Measurements from ENCODE around the gene CAMK1D.

Gene CAMK1D

DNA sequence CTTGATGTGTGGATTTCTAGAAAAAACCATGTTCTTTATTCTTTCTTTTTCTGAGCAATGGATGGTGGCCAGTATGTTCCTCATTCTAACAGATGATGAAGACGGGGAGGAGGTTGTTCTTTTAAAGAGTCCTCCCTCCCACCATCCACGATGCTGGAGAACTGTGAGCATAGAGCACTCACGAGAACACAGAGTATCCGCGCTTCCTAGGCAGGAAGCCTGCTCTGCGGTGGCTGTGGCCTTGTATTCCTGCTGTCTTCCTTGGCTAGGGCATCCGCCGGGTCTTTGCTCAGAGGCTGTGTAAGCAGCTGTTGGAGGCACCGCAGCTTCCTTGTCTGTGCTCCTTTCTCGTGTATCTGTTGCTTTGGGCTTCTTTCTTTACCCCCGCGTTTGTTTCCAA is 437.9 kb downstream of the CAMK1D start:
- CTCF ChIA-PET: no interaction called here
- H3K4me3 ChIP-seq (ENCODE audit: low read depth, low read length): no peak overlapping the region
- no peak for DNase-seq (ENCODE audit: low read depth, low spot score)
- TF ChIP-seq, protein P1, sequence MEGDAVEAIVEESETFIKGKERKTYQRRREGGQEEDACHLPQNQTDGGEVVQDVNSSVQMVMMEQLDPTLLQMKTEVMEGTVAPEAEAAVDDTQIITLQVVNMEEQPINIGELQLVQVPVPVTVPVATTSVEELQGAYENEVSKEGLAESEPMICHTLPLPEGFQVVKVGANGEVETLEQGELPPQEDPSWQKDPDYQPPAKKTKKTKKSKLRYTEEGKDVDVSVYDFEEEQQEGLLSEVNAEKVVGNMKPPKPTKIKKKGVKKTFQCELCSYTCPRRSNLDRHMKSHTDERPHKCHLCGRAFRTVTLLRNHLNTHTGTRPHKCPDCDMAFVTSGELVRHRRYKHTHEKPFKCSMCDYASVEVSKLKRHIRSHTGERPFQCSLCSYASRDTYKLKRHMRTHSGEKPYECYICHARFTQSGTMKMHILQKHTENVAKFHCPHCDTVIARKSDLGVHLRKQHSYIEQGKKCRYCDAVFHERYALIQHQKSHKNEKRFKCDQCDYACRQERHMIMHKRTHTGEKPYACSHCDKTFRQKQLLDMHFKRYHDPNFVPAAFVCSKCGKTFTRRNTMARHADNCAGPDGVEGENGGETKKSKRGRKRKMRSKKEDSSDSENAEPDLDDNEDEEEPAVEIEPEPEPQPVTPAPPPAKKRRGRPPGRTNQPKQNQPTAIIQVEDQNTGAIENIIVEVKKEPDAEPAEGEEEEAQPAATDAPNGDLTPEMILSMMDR (IDR thresholded peaks at IDR 0.05; ENCODE audit: insufficient read depth, low read length, missing control alignments): no peak
- POLR2A ChIA-PET: no interaction called here

DNA sequence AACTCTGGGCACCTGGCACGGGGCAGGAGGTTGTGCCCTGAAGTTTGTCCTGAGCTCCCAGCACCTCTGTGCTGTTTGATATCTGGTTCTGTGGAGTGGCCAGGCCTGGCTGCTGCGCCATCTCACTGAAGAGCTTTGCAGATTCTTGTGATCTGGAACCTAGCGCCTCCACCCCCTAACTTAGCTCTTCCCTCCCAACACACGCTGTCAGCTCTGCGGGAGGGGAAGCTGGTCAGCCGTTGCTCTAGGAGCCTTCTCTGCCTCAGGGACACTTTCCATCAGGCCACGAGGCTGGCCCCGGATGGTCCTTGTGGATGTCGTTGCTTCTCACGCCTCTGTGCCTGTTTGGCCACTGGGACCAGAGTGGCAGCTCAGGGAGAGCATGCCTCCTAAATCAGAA is 438.9 kb downstream of the CAMK1D start:
- H3K4me3 ChIP-seq (ENCODE audit: low read depth, low read length): no peak overlapping the region
- DNase-seq (ENCODE audit: low read depth, low spot score): no peak
- CTCF ChIA-PET: no interaction called here
- POLR2A ChIA-PET: no interaction called here
- TF ChIP-seq, protein P1 (IDR thresholded peaks at IDR 0.05; ENCODE audit: insufficient read depth, low read length, missing control alignments): no peak

DNA sequence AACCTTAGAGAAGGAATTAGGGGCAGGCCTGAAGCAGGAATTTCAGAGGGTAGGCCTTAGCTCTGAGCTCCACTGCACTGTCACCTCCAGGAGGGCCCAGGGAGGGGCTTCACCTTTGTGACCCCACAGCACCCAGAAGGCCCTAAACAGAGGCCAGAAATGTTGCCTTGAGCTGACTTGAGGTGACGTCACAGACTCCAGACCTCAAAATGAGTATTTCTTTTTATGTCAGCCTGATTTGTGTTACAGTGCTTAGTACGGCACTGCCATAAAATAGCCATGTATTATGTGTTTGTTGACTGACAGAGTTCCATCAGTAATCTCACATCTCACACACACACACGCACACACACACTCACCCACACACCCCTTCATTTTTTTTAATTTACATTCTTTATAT is 440.9 kb downstream of the CAMK1D start:
- ChIA-PET POLR2A (no interaction called here), CTCF (no interaction called here)
- H3K4me3 ChIP-seq (ENCODE audit: low read depth, low read length): no peak overlapping the region
- TF ChIP-seq, protein P1 (IDR thresholded peaks at IDR 0.05; ENCODE audit: insufficient read depth, low read length, missing control alignments): no peak
- no peak for DNase-seq (ENCODE audit: low read depth, low spot score)

DNA sequence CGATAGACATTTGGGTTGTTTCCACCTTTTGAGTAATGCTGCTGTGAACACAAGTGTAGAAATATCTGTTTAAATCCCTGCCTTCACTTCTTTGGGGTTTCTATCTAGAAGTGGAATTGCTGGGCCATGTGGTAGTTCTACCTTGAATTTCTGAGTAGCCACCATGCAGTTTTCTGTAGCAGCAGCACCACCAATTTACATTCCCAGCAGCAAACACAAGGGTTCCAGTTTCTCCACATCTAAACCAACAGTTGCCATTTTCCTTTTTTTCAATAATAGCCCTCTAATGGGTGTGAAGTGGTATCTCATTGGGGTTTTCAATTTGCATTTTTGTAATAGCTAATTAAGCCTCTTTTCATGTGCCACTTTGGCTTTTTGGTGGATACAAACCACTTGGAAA is 442.4 kb downstream of the CAMK1D start:
- H3K4me3 ChIP-seq (ENCODE audit: low read depth, low read length): no peak overlapping the region
- TF ChIP-seq, protein P1 (IDR thresholded peaks at IDR 0.05; ENCODE audit: insufficient read depth, low read length, missing control alignments): no peak
- CTCF ChIA-PET: no interaction called here
- POLR2A ChIA-PET: no interaction called here
- DNase-seq (ENCODE audit: low read depth, low spot score): no peak

DNA sequence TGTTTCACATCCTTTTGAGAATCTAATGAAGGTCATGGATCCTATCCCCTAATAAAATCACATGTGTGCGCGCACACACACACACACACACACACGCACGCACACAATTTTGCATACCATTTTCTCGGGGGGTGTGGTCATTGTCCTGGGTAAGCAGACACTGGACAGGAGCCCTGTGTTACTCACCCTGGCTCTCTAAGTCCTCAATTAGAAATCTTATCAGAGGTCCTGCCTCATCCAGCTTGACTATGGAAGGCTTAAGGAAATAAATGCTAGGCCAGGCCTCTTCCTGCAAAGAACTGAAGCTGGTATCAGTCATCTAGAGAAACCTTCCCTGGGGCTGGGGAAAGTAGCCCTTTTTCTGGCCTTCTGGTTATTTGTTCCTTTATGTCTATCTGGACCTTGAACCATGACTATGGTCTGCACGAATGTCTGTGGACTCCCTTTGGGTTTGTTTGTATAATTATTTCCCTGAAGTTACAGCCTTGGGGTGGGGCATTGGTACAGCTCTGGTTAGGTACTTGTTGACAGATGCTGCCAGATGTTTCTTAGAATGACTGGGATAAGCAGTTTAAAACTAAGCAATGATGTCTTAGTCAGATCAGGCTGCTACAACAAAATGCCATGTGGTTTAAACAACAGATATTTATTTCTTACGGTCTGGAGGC is 443.7 kb downstream of the CAMK1D start:
- ChIA-PET CTCF (interaction anchor here (0.7 to 1.1 kb wide), 2 partner anchors 11 to 14 kb away, joined by 3 read pairs; no protein-coding TSS in a partner anchor), POLR2A (no interaction called here)
- TF ChIP-seq, protein P1 (IDR thresholded peaks at IDR 0.05; ENCODE audit: insufficient read depth, low read length, missing control alignments): no peak
- no peak overlapping the region for H3K4me3 ChIP-seq (ENCODE audit: low read depth, low read length)
- no peak for DNase-seq (ENCODE audit: low read depth, low spot score)

DNA sequence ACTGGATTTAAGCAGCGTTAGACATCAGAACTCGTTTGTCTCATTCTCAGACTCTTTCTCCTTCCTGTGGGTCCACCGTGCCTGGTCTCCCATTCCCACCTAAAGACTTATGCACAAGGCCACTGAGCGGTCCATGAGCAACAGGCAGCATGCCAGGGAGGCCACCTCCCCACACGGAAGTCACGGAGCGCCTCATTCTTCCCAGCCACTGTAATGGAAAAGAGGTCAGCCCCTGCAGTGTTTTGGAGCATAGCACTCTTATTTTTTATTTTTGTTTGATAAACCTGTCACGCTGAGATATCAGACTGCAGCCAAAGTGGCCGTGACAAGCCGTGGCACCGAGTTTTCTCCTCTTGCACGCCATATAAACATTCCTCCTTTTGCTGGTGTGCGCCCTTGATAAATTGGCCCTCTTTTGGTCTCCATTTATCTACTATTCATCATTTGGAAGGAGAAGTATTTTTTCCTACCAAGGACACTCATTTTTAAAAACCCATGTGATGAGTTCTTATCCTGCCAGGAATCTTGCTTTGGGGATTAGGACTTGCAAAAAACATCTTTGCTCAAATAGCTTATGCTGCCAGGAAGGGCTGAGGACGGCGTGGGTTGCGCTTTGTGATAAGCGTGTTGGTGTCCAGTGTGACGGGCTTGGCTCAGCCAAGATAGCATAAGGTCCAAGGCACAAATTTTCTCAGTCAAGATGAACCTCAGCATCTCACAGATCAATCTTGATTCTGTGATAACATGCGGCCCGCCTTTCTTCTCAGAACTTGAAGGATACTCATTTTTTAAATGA is 446.2 kb downstream of the CAMK1D start:
- CTCF ChIA-PET: interaction anchor here (2.1 kb wide), 1 partner anchor 13 kb away, joined by 10 read pairs; no protein-coding TSS in a partner anchor
- POLR2A ChIA-PET: no interaction called here
- TF ChIP-seq, protein P1 (IDR thresholded peaks at IDR 0.05; ENCODE audit: insufficient read depth, low read length, missing control alignments): no peak
- H3K4me3 ChIP-seq (ENCODE audit: low read depth, low read length): no peak overlapping the region
- no peak for DNase-seq (ENCODE audit: low read depth, low spot score)
